Measurements from ENCODE around the gene CHN2.

The CHN2 gene

GRCh38 chr7:29229066-29229465 lies 34.5 kb downstream of the CHN2 start:
- DNase-seq = no peak

GRCh38 chr7:29229946-29230345 lies 35.4 kb downstream of the CHN2 start:
- DNase-seq = no peak

- DNase-seq = no peak
Observed at GRCh38 chr7:29230871-29231345, 36.3 kb downstream of the CHN2 start.

GRCh38 chr7:29231671-29232232 lies 37.2 kb downstream of the CHN2 start:
- DNase-seq = no peak

GRCh38 chr7:29234438-29234837 lies 39.9 kb downstream of the CHN2 start:
- no peak for DNase-seq

GRCh38 chr7:29236071-29236580 lies 41.6 kb downstream of the CHN2 start:
- DNase-seq = no peak

- no peak for DNase-seq
Observed at GRCh38 chr7:29236649-29237048, 42.1 kb downstream of the CHN2 start.

GRCh38 chr7:29237489-29237888 lies 42.9 kb downstream of the CHN2 start:
- no peak for DNase-seq

- DNase-seq = no peak
Observed at GRCh38 chr7:29239638-29240037, 45.1 kb downstream of the CHN2 start.

GRCh38 chr7:29242265-29242664 lies 47.7 kb downstream of the CHN2 start:
- no peak for DNase-seq

GRCh38 chr7:29243910-29244655 lies 49.5 kb downstream of the CHN2 start:
- no peak for DNase-seq

GRCh38 chr7:29247224-29247962 lies 52.8 kb downstream of the CHN2 start:
- DNase-seq = no peak

GRCh38 chr7:29247963-29248236 lies 53.3 kb downstream of the CHN2 start:
- no peak for DNase-seq

- no peak for DNase-seq
Observed at GRCh38 chr7:29248713-29249382, 54.3 kb downstream of the CHN2 start.

GRCh38 chr7:29249383-29249750 lies 54.8 kb downstream of the CHN2 start:
- no peak for DNase-seq

GRCh38 chr7:29249860-29250259 lies 55.3 kb downstream of the CHN2 start:
- no peak for DNase-seq

- DNase-seq = no peak
Observed at GRCh38 chr7:29253225-29253624, 58.6 kb downstream of the CHN2 start.

- DNase-seq = no peak
Observed at GRCh38 chr7:29254591-29254990, 60.0 kb downstream of the CHN2 start.

- DNase-seq = no peak
Observed at GRCh38 chr7:29255199-29255878, 60.8 kb downstream of the CHN2 start.

- DNase-seq = no peak
Observed at GRCh38 chr7:29255906-29256692, 61.5 kb downstream of the CHN2 start.

- no peak for DNase-seq
Observed at GRCh38 chr7:29256693-29257002, 62.1 kb downstream of the CHN2 start.

- DNase-seq = no peak
Observed at GRCh38 chr7:29258951-29259350, 64.4 kb downstream of the CHN2 start.
